T-helper 22 cell (primary cell): Measurements from ENCODE around the gene BPNT1.
"Not testable (repeated sequence)": the region's sequence is repeated elsewhere in the genome, so short reads cannot be mapped to it uniquely, and the experiment has no call there.

Experiments used
- DNase-seq: peaks from one replicate; pipeline ENCODE4 v3.0.0-alpha.2; 2020; ENCODE audit warnings: low read depth

The BPNT1 gene

GRCh38 chr1:220089650-220090556 lies at the start of gene BPNT1:
BPNT1 (minus strand) TSS chr1:220089788; CDS start chr1:220079846, 9,942 bp downstream.
- DNase-seq: peak; percentile 92

- DNase-seq: no peak
Measured at GRCh38 chr1:220137019-220137786, 47.6 kb upstream of the BPNT1 start.

- DNase-seq: no peak
Measured at GRCh38 chr1:220135755-220136154, 46.2 kb upstream of the BPNT1 start.

- DNase-seq: no peak
Measured at GRCh38 chr1:220129479-220130210, 40.1 kb upstream of the BPNT1 start.

GRCh38 chr1:220127076-220127475 lies 37.5 kb upstream of the BPNT1 start:
- DNase-seq: no peak

GRCh38 chr1:220124542-220124941 lies 35.0 kb upstream of the BPNT1 start:
- no peak for DNase-seq

GRCh38 chr1:220123889-220124288 lies 34.3 kb upstream of the BPNT1 start:
- no peak for DNase-seq

- DNase-seq: no peak
Measured at GRCh38 chr1:220123066-220123465, 33.5 kb upstream of the BPNT1 start.

- DNase-seq: no peak
Measured at GRCh38 chr1:220121791-220122530, 32.4 kb upstream of the BPNT1 start.

- no peak for DNase-seq
Measured at GRCh38 chr1:220119043-220119512, 29.5 kb upstream of the BPNT1 start.

- DNase-seq: no peak
Measured at GRCh38 chr1:220113136-220113695, 23.6 kb upstream of the BPNT1 start.

- DNase-seq: not testable (repeated sequence)
Measured at GRCh38 chr1:220112600-220112999, 23.0 kb upstream of the BPNT1 start.

GRCh38 chr1:220110473-220110872 lies 20.9 kb upstream of the BPNT1 start:
- DNase-seq: not testable (repeated sequence)

GRCh38 chr1:220099826-220100225 lies 10.2 kb upstream of the BPNT1 start:
- no peak for DNase-seq

- peak; percentile 85 for DNase-seq
Measured at GRCh38 chr1:220094016-220094911, 4.7 kb upstream of the BPNT1 start, which contains the start of gene IARS2. IARS2 (plus strand) TSS chr1:220094132; CDS start chr1:220094217, 85 bp downstream.

- no peak for DNase-seq
Measured at GRCh38 chr1:220093361-220094015, 3.9 kb upstream of the BPNT1 start.

GRCh38 chr1:220092694-220093093 lies 3.1 kb upstream of the BPNT1 start:
- no peak for DNase-seq

- not testable (repeated sequence) for DNase-seq
Measured at GRCh38 chr1:220086261-220086686, 3.3 kb downstream of the BPNT1 start.

- no peak for DNase-seq
Measured at GRCh38 chr1:220084460-220084859, 5.1 kb downstream of the BPNT1 start.
